Stimulated activated CD4-positive, alpha-beta T cell treated with anti-CD3 and anti-CD28 coated beads, Interleukin-2, amount 100 ng/mL, for 24 hours (primary cell): ENCODE data around the gene SLC6A13.
A peak's percentile ranks its signal among the peaks of the same experiment; 100 is the strongest.

ENCODE experiments used
- DNase-seq, 2 donors: peaks; one replicate each; pipeline ENCODE4 v3.0.0-alpha.2; 2020

Gene SLC6A13

DNA sequence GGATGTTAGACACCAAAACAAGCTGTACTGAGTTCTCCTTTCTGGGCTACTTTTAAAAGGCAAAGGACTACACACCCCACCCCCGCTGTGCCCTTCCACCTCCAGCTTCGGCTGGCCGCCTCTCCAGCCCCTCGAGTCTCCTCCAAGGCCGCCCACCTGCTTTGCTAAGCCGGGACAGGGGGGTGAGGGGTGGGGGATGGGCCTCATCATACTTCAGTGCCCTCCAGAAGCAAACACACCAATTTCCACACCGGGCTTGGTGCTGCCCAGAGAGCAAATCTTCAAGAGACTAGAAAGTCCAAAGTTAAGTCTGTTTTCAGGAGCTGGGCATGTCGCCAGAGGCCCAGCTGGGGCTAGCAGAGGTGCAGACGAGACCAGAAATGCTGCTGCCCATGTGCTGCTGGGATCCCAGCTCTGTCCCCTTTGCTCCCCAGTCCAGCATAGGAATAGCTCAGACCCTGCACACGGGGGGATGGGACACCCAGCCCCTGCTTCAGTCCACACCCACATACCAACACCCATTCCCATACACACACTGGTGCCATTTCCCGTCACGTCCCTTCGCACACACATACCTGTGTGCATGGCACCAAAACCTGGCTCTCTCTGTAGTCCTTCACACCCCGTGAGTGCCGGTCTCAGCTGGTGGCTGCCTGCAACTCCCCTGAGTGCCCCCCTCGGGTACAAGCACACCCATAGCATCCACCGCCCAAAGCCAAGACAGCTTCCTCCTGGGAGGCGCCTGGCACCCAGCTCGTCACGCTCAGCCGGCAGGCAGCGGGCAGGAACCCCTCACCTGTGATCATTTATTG lies 49.7 kb downstream of the SLC6A13 start:
- no peak for DNase-seq

DNA sequence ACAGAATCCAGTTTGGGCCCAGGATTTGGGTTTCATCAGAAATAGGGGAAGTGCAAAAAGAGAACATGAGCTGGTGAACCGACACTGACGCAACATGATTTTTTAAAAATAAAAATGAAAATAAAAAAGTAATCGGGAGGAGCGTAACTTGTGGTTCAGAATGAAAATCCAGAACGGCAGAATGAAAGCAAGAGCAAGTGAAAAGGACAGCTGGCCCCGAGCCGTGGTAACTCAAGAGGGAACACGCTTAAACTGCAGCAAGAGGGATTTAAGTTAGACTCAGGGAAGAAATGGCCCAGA lies 50.3 kb downstream of the SLC6A13 start:
- no peak for DNase-seq

DNA sequence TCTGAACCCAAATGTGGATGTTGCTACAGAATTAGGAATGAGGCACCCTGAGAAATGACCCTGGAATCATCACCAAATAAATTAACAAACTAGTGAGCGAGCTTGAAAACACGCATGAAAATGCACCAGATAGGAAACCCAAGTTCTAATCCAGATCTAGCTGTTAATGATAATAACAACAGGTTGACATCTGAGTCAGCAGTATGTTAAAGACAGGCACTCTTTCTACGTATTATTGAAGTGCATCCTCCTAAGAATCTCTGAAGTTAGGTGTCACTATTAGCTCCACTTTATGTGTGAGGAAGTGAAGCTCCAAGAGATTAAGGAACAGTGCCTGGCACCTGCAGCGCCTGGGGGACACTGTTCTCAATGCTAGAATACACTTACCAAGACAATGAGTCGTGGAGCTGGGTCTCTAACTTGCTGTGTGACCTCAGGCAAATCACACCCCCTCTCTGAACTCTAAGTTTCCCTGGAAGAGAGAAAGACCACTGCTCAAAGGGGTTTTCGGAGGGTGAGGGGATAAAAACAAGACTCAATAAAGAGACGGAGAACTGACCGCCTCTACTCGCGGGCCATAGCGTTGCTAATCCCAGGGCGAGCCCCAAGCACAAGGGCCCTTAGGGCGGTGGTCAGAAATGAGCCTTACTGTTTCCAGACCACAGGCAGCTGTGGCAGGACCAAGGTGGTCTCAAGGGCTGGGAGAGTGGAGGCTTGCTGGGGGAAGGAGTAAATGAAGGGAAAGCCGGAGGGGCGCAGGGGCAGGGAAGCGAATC lies 50.8 kb downstream of the SLC6A13 start:
- no peak for DNase-seq

DNA sequence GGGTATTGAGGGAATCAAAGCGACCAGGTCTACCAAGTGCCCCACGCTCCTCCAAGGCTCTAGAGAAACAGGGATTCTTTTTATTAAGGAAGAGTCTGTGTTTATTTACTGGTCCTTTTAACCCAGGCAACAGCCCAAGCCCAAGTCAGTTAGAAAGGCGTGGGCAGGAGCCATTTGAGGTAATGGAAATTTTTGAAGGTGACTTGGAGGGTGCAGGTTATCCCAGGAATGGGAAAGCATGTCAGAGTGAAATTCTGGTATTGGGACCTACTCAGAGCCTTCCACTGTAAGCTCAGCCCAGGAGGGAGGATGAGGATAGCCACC lies 51.5 kb downstream of the SLC6A13 start:
- DNase-seq, result no peak

DNA sequence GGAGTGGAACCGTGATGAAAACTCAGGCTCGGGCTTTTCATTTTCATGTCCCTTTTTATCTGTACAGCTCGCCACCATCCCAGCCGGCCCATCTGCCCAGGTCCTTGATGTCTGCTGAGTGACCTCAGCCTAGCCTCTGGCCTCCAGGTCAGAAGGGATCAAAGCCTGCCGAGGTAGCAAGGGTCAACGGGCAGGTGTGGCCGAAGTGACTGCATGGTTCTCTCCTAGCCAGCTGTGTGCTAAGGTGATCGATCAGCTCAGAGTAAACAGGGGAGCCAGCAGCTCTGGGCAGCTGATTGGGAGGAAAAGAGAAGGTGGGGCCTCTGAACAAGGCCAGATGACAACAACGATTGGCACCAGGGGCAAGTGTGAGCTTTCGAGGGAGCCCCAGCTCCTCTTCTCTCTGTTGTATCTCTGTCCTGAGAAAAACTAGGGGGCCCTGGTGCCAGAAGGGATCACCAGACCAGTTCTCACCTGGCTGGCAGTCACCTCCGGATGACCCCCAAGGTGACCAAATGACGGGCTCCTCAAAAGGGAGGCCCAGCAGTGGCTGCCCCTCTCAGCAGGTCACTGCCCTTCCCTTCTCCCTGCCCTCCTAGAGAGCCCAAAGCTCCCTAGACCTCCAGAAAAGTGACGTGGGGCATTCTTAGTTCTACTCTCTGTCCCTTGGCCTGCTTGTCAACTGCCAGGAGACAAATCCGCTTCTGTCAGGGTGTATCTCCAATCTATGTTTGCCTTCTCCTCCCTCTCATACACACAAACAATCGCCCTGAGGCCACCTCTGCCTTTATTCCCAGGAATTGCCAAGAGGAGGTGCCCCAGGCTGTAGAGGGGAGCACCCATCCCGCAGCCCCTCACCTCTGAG lies 52.1 kb downstream of the SLC6A13 start:
- no peak for DNase-seq

DNA sequence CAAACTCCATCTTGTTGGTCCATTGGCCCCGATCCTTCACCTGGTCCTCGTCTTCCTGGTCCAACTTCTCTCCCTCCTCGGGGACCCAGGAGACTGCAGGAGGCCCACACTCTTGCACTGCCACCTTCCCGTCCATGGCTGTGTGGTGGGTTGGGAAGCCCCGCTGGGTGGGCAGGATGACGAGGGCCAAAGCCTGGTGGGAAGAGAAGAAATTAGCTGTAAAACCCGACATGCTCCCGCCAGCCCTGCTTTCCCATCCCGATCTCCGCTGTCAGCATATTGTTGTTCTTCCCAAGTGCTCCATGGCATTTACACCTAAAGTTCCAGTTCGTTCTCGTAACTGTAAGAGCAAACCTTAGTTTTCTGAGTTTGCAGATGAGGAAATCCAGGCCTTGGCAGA lies 52.8 kb downstream of the SLC6A13 start:
- DNase-seq, result no peak

DNA sequence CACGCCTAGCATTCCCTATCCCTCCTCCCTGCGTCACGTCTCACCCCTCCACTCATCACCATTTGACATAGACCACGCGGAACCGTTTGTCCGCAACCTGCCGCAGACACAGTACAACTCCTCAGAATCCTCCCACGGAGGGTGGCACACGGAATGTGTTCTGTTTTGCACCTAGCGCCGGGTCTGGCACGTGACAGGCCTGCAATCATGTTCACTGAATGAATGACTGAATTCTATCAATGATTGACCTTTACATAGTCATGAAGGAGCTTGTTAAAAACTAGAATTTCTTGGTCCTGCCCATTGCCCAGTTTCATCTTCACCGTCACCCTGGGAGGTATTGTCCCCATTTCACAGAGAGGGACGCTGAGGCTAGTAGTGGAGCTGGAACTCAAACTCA lies 53.4 kb downstream of the SLC6A13 start:
- no peak for DNase-seq

DNA sequence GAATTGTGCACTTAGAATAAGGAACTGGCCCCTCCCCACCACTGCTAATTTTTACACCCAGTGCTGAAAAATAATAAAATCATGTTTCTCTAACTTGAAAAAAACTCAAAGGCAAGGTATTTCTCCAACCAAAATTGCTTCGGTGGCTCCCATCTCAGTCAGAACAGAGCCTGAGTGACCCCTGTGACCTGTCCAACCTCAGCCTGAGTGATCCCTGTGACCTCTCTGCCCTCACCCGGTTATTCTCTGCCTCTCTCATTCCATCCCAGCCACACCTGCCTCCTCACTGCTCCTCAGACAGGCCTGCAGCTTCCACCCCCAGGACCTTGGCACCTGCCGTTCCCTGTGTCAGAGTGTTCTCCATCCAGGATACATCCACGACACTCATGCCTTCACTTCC lies 53.8 kb downstream of the SLC6A13 start:
- DNase-seq, result no peak

DNA sequence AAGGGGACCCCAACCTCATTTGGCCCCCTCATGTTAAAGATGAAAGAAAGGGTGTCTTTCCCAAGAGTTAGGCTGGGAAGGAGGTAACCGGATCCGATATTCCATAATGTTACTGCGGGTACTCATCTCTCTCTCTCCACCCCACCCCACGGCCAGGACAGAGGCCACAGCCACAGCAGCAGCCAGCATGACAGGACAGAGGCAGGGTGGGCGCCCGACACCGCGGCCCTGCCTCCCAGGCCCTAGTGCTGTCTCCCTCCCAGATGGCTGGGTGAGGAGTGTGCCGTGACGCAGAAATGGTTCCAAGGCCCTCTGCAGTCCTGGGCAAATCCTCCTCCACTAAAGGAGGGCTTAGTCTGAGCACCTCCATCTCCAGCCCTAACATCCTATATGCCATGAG lies 54.8 kb downstream of the SLC6A13 start:
- DNase-seq, result no peak

DNA sequence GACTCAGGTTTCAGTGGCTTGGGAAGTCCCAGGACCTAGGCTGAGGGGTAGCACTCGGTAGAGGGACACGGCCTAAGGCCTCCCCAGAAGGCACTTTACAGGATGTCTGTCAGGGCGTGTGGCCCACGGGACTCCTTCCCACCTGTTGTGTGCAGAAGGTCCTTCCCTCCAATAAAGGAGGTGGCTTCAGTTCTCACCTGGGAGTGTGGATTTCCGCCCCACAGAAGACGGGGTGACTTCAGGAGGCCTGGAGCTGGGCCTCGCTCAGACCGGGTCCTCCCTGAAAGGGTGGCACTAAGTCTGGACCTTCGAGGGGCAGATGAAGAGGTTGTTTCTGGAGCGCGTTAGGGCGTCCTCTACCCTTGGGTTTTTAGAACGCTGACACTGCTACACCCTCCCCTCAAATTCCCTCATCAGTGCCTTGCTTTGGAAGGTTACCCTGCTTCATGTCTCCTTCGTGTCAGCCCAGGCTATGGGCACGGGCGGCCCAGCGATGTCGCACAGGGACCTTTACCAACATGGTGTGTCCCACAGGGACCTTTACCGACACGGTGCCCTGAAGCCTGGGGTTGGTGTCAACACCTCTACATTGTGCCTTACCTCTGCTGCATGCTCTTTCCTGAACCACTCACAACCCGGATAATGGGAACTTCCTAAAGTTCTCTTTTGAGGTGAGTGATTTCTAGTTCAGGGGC lies 55.7 kb downstream of the SLC6A13 start:
- no peak for DNase-seq

DNA sequence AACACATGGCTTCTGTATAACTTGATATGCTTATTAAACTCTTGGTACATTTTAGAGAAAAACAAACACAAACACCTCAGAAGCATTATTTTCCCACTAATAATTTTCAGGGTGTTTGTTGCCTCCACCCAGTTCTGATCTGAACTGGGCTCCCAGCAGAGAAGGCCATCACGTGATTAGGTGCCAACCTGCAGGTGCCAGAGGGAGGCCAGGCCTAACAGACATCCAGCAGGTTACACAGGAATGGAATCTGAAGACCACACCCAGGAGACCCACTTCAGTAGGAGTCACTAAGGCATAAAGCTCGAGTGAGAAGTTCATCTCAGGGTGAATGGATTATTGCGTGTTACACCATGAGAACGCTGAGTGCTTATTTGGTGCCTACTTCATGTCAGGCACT lies 57.6 kb downstream of the SLC6A13 start:
- DNase-seq, result no peak

DNA sequence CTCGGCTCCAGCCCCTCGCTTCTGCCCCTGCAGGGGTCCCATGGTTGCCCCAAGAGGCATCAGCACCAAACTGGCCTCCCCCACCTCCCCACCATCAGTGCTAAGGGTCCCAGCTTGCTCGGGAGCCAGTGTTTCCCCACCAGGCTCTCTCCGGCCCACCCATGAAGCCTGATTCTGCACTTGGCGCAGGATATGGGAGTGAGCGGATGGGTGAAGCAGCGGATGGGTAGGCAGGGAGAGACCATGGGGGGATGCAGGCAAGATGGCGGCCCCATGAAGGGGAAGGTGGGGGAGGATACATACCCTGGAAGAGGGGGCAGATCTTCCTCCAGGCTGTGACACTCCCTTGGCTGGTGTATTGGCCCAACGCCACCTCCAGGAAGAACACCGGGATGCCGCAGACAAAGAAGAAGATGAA lies 58.4 kb downstream of the SLC6A13 start:
- no peak for DNase-seq

DNA sequence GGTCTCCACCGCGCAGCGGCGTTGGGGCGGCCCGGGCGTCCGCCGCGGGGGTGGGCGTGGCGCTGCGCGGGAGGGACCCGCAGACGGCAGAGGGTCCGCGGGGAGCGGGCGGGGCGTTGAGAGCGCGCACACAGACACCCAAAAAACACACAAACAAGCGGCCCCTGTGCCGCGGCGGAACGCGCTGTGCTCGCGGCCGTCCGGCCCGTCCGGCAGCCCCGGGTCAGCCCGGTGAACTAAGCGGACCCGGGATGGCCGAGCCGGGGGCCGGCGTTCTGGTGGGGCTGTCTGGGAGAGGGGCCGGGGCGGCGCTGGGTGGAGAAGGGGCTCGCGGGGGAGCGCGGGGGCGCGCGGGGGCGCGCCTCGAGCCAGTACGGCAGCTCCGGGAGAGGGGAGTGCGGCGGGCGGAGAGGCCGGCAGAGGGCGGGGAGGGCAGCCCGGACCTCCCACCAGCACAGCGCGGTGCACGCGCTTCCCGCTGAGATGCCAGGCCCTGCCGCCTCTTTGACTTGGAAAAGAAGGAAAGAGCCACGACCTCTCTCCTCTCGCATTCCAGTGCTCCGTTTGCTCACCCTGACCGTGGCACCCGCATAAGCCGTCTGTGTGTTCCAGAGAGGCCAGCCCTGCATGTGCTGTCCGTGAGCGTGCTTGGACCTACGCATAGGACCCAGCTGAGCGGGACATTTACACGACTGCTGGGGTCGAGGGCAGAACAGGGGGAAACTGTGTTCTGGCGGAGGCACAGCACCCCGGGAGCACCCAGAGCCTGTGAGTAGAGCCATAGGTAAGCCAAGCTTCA lies 59.0 kb downstream of the SLC6A13 start:
- DNase-seq, result peak in 1 of 2 donors; percentile 13

DNA sequence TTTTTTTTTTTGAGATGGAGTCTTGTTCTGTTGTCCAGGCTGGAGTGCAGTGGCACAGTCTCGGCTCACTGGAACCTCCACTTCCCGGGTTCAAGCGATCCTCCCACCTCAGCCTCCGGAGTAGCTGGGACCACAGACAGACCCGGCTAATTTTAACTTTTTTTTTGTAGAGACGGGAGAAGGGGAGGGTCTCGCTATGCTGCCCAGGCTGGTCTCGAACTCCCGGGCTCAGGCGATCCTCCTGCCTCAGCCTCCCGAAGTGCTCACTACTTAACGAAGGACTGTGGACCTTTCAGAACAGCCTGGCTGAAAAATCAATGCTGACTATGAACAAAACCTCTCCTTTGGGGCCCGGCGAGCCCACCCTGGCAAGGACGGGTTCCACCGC lies 59.6 kb downstream of the SLC6A13 start:
- DNase-seq, result no peak

DNA sequence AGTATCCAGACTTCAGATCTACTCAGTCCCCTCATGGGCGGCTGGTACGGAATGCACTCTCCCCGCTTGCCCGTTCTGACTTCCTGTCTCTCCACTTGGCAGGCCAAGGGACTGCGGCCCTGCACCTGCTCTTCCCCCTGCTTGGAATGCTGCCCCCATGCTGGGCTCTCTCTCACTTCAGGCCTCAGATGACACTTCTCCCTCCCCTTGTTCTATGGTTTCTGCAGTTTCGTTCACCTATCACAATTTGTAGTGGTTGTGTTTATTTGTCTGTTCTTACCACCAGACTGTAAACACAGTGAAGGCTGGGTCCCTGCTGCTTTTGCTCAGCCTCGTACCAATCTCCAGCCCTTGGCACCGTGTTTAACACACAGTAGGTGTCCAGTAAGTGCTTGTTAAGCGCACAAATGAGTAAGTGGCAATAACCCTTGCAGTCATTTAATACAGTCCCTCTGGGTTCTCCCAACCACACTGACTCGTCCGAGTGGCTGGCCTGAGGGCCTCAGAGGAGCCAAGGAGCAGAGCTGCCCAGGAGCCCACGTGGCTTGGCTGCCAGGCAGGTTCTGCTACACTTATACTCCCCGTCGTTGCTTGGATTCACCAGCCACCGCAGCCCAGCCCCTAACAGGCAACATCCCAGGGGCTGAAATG lies 60.4 kb downstream of the SLC6A13 start:
- no peak for DNase-seq

DNA sequence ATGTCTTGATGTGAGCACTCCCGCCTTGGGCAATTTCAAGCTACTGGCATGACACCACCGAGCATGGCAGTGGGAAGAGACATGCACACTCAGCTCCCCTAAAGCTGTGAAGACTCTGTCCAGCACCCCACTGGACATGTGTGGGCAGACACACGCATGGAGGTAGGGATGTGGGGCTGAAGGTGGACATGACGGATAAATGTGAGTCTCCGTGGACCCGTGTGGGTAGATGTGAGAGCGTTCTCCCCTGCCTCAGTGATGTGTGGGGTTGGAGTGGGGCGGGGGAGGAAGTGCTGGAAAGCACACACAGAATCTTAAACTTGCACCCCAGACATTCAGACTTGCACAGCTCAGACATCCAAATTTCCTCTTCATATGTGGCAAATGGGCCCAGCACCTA lies 61.3 kb downstream of the SLC6A13 start:
- no peak for DNase-seq

DNA sequence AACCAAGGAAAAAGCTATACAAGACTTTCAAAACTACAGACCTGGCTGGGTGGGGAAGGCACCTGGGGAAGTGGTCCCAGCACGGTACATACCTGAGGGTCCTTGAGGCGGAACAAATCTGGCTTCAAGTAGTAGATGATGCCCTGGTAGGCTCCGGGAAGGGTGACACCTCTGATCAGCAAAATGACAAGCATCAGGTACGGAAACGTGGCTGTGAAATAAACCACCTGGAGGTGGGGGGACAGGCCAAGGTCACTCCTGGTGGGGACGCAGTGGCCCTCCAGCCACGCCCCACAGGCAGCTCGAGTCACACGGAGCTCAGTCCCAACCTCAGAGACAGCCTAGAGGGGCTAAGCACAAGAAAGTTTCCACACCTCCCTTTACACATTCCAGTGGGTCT lies 63.9 kb downstream of the SLC6A13 start:
- DNase-seq, result no peak

DNA sequence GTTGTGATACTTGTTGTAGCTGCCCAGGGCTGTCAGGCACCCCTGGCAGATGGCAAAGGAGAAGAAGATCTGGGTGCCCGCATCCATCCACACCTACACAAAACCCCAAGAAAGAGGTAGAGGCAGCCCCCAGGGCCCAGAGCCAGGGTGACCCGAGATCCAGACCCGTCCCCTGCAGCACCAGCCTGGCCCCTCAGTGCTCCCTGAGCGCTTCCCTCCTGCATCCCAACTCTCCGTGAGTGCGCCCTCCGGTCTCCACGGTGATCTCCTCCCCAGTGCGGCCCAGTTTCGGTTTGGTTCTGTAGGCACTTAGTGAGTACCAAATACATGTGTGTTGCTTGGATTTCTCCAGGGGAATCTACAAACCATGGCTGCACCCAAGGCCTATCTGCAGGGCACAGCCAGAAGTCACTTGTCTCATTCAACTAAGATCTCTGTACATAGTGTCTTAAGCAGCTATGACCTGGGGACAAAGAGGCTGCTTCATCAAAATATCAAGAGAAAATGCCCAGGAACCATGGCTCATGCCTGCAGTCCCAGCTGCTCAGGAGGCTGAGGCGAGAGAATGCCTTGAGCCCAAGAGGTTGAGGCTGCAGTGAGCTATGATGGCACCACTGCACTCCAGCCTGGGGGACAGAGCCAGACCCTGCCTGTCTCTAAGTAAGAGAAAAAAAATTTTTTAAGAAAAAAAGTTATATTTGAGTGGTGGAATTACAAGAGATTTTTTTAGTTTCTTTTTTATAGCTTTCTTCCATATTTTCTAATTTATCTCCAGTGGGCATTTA lies 64.5 kb downstream of the SLC6A13 start:
- DNase-seq, result no peak

DNA sequence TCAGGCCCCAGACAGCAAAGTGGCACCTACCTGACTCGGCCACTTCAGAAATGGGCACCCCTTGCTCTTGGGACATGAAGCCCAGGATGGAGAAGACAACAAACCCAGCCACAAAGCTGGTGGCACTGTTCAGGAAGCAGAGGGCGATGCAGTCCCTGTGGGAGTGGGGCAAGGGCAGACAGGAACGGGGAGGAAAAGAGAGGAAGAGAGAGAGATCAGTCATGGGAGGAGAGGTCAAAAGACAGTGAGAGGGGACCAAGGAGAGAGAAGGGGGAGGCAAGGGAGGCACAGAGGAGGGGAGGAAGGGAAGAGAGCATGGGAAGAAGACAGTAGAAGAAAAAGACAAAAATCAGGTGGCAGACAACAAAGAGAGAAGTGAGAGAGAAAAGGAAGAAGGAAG lies 65.3 kb downstream of the SLC6A13 start:
- no peak for DNase-seq

DNA sequence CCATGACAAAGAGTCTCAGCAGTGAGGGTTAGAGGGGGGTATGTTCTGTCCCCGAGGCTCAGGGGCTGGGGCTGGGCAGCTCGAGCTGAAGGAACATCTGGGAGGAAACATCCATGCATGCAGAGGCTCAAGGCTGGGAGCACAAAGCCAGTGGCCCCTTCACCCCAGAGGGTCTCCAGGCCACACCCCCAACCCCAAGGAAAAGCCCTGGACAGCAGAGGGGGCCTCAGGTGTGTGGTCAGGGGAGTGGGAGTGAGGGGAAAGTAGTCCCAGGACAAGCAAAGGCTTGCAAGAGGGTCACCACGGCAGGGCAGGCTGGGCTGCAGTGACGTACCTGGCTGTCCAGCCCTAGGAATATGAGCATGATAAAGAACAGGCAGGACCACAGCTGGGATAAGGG lies 66.2 kb downstream of the SLC6A13 start:
- DNase-seq, result no peak

DNA sequence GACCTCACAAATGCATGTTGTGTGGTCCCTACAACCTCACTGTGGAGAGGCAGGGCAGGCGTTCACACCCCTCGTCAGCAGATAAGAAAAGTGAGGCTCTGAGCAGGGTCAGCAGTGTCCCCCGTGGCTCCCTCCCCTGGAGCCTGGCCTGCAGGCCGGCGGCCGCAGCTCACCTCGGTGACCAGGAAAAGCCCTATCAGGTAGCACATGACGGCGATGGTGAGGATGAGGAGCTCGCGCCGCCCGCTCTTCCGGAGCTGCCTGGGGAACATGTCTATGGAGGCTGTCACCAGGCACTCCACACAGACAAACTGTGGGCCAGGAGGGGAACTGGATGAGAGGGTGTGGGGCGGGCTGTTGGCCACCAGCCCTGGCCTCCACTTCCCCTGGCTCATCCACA lies 66.7 kb downstream of the SLC6A13 start:
- no peak for DNase-seq
